ENCODE results near the gene HECA. TPM values are rescaled to one million over a fixed set of nuclear protein-coding genes. Genes with fewer than 3 reads are reported as not detected.

The HECA gene
- total RNA-seq, 1 donor, result 29.9 TPM

GRCh38 chr6:139175389-139175948, 40.6 kb downstream of the HECA start:
- no peak for DNase-seq (ENCODE audit: low read depth)
- TF ChIP-seq CTCF (IDR thresholded peaks at IDR 0.05; ENCODE audit: insufficient read depth, low read length), result no peak
- H3K4me3 ChIP-seq (ENCODE audit: low read depth, low read length), result no peak overlapping the region

DNA sequence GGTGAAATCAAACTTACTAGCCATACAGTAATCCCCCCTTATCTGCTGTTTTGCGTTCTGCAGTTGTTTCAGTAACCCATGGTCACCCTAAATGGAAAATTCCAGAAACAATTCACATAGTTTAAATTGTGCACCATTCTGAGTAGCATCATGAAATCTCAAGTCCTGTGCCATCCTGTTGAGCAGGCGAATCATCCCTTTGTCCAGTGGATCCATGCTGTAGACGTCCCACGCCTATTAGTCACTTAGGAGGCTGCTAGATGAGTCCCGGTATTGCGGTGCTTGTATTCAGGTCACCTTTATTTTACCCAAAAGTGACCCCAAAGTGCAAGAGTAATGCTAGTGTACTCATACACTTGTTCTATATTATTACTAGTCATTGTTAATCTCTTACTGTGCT, 46.4 kb downstream of the HECA start:
- no peak for DNase-seq (ENCODE audit: low read depth)
- TF ChIP-seq CTCF (IDR thresholded peaks at IDR 0.05; ENCODE audit: insufficient read depth, low read length), result no peak

GRCh38 chr6:139184047-139184446, 49.2 kb downstream of the HECA start:
- no peak for TF ChIP-seq CTCF (IDR thresholded peaks at IDR 0.05; ENCODE audit: insufficient read depth, low read length)
- no peak overlapping the region for H3K4me3 ChIP-seq (ENCODE audit: low read depth, low read length)
- no peak for DNase-seq (ENCODE audit: low read depth)

More for the DNA sequence above, 46.4 kb downstream of the HECA start:
- H3K4me3 ChIP-seq (ENCODE audit: low read depth, low read length), result no peak overlapping the region

- H3K4me3 ChIP-seq (ENCODE audit: low read depth, low read length), result no peak overlapping the region
- no peak for DNase-seq (ENCODE audit: low read depth)
- no peak for TF ChIP-seq CTCF (IDR thresholded peaks at IDR 0.05; ENCODE audit: insufficient read depth, low read length)
Observed at GRCh38 chr6:139184459-139184858, 49.6 kb downstream of the HECA start.

- DNase-seq (ENCODE audit: low read depth), result no peak
- no peak overlapping the region for H3K4me3 ChIP-seq (ENCODE audit: low read depth, low read length)
- no peak for TF ChIP-seq CTCF (IDR thresholded peaks at IDR 0.05; ENCODE audit: insufficient read depth, low read length)
Observed at GRCh38 chr6:139186242-139186641, 51.4 kb downstream of the HECA start.

- no peak overlapping the region for H3K4me3 ChIP-seq (ENCODE audit: low read depth, low read length)
- no peak for TF ChIP-seq CTCF (IDR thresholded peaks at IDR 0.05; ENCODE audit: insufficient read depth, low read length)
- no peak for DNase-seq (ENCODE audit: low read depth)
Observed at GRCh38 chr6:139186692-139187091, 51.8 kb downstream of the HECA start.

GRCh38 chr6:139187489-139187888, 52.6 kb downstream of the HECA start:
- DNase-seq (ENCODE audit: low read depth), result no peak
- TF ChIP-seq CTCF (IDR thresholded peaks at IDR 0.05; ENCODE audit: insufficient read depth, low read length), result no peak
- H3K4me3 ChIP-seq (ENCODE audit: low read depth, low read length), result no peak overlapping the region
